H1 (cell line): Measurements from ENCODE around the gene SPIB. TPM values are rescaled to one million over a fixed set of nuclear protein-coding genes. Genes with fewer than 3 reads are reported as not detected.

ENCODE experiments used
- CTCF ChIA-PET: fragments of 300-600 bp; sonication (Branson Sonifier 250); formaldehyde crosslinking; loops from one replicate; lab custom pipeline; 2021; ENCODE audit not compliant: partially characterized antibody; lab: Charles Lee
- POLR2A ChIA-PET: fragments of 300-600 bp; sonication (Branson Sonifier 250); formaldehyde crosslinking; loops from one replicate; lab custom pipeline; 2021; ENCODE audit warnings: inconsistent platforms; ENCODE audit not compliant: partially characterized antibody; lab: Charles Lee
- DNase-seq, 2 experiments: peaks; one replicate each; pipeline versions ENCODE4 v3.0.0 to v3.0.0-alpha.2; 2010 to 2022; ENCODE audit warnings: low spot score in 2 of 2, low read depth in 1 of 2, mixed read lengths in 1 of 2
- FAIRE-seq: peaks from 2 replicates; lab custom pipeline; 2011; peaks lifted over from hg19 to GRCh38; lab: Jason Lieb, UNC
- H2AFZ ChIP-seq: 2 replicates; pipeline ENCODE4 v1.8.1; 2012; ENCODE audit warnings: low read length, inconsistent platforms
- H2AK5ac ChIP-seq: 2 replicates; pipeline ENCODE4 v1.6.1; 2013; ENCODE audit warnings: low read depth, low read length
- H2BK120ac ChIP-seq: replicated peaks from 2 replicates; pipeline ENCODE3; 2013; ENCODE audit warnings: low read depth, low read length, inconsistent platforms
- H2BK12ac ChIP-seq: 2 replicates; pipeline ENCODE4 v1.6.1; 2013; ENCODE audit warnings: low read depth, low read length
- H2BK15ac ChIP-seq: 2 replicates; pipeline ENCODE4 v1.6.1; 2013; ENCODE audit warnings: low read length
- H2BK20ac ChIP-seq: 2 replicates; pipeline ENCODE4 v1.6.1; 2013; ENCODE audit warnings: low read length
- H2BK5ac ChIP-seq: 2 replicates; pipeline ENCODE4 v1.6.1; 2013; ENCODE audit warnings: low read depth, low read length
- H3K14ac ChIP-seq: 2 replicates; pipeline ENCODE4 v1.6.1; 2013; ENCODE audit warnings: inconsistent platforms; ENCODE audit not compliant: insufficient read length
- H3K18ac ChIP-seq: 2 replicates; pipeline ENCODE4 v1.6.1; 2013; ENCODE audit warnings: low read length; ENCODE audit errors: extremely low read depth
- H3K23ac ChIP-seq: 2 replicates; pipeline ENCODE4 v1.6.1; 2013; ENCODE audit warnings: inconsistent platforms; ENCODE audit not compliant: insufficient read length
- H3K23me2 ChIP-seq: 2 replicates; pipeline ENCODE4 v1.6.1; 2013; ENCODE audit warnings: low read depth, low read length
- H3K27ac ChIP-seq: 2 replicates; pipeline ENCODE4 v1.6.1; 2011; ENCODE audit warnings: low read depth, low read length, inconsistent platforms
- H3K27me3 ChIP-seq, 4 experiments: replicated peaks in 1 of 4; 1 replicate in 1 of 4; 2 replicates in 3 of 4; pipeline versions ENCODE4 v1.6.1 to v1.8.1; 2011 to 2013; ENCODE audit warnings: low read length in 3 of 4, mild to moderate bottlenecking in 3 of 4, inconsistent platforms in 2 of 4, mixed read lengths in 2 of 4, moderate library complexity in 1 of 4; ENCODE audit not compliant: control insufficient read depth in 3 of 4, insufficient read depth in 3 of 4; ENCODE audit errors: extremely low read depth in 1 of 4
- H3K36me3 ChIP-seq, 4 experiments: 2 replicates each; pipeline versions ENCODE4 v1.6.1 to v1.8.1; 2011 to 2013; ENCODE audit warnings: mild to moderate bottlenecking in 4 of 4, low read length in 3 of 4, moderate library complexity in 2 of 4, control low read depth in 1 of 4, inconsistent platforms in 1 of 4; ENCODE audit not compliant: insufficient read depth in 4 of 4, control insufficient read depth in 2 of 4
- H3K4ac ChIP-seq: replicated peaks from 2 replicates; pipeline ENCODE3; 2013; ENCODE audit warnings: low read length, low read depth, mixed read lengths, inconsistent platforms; ENCODE audit not compliant: insufficient read length
- H3K4me1 ChIP-seq, 4 experiments: replicated peaks in 1 of 4; 1 replicate in 1 of 4; 2 replicates in 3 of 4; pipeline versions ENCODE4 v1.6.1 to v1.8.1; 2011 to 2013; ENCODE audit warnings: low read length in 3 of 4, inconsistent platforms in 2 of 4, mixed read lengths in 1 of 4; ENCODE audit not compliant: insufficient read depth in 4 of 4, control insufficient read depth in 3 of 4
- H3K4me2 ChIP-seq, 2 experiments: 2 replicates each; pipeline versions ENCODE4 v1.6.1 to v1.8.1; 2011 to 2013; ENCODE audit warnings: low read depth in 2 of 2, low read length in 2 of 2, control low read depth in 1 of 2, inconsistent platforms in 1 of 2, mild to moderate bottlenecking in 1 of 2; ENCODE audit not compliant: insufficient read depth in 1 of 2
- H3K4me3 ChIP-seq, 4 experiments: fragments of 200-600, 300-600 bp in 1 of 4; sonication (generic), shearing (Covaris generic), sonication (Bioruptor Twin) in 1 of 4; 2 replicates each; pipeline versions ENCODE4 v1.5.1 to v1.8.1; 2011 to 2016; ENCODE audit warnings: low read length in 4 of 4, low read depth in 3 of 4, control low read depth in 2 of 4, inconsistent platforms in 2 of 4, mild to moderate bottlenecking in 2 of 4, mixed read lengths in 1 of 4, moderate library complexity in 1 of 4; ENCODE audit not compliant: insufficient read depth in 2 of 4; ENCODE audit errors: extremely low read depth in 1 of 4
- H3K56ac ChIP-seq: replicated peaks from 2 replicates; pipeline ENCODE3; 2013; ENCODE audit warnings: low read depth, mild to moderate bottlenecking, mixed read lengths, low read length, inconsistent platforms; ENCODE audit not compliant: insufficient read length
- H3K79me1 ChIP-seq: 2 replicates; pipeline ENCODE4 v1.6.1; 2013; ENCODE audit warnings: low read depth, low read length, control low read depth
- H3K79me2 ChIP-seq, 2 experiments: 2 replicates each; pipeline versions ENCODE4 v1.6.1 to v1.8.1; 2012 to 2013; ENCODE audit warnings: low read length in 2 of 2, mild to moderate bottlenecking in 2 of 2, inconsistent platforms in 1 of 2; ENCODE audit not compliant: insufficient read depth in 2 of 2, control insufficient read depth in 1 of 2
- H3K9ac ChIP-seq, 4 experiments: replicated peaks in 1 of 4; 1 replicate in 1 of 4; 2 replicates in 3 of 4; pipeline versions ENCODE4 v1.6.1 to v1.8.1; 2011 to 2013; ENCODE audit warnings: low read depth in 3 of 4, low read length in 3 of 4, control low read depth in 2 of 4, mild to moderate bottlenecking in 2 of 4, moderate library complexity in 2 of 4, inconsistent platforms in 1 of 4; ENCODE audit errors: extremely low read depth in 1 of 4
- H3K9me3 ChIP-seq, 2 experiments: 2 replicates each; pipeline versions ENCODE4 v1.6.1 to v1.8.1; 2012 to 2013; ENCODE audit warnings: mild to moderate bottlenecking in 2 of 2, moderate library complexity in 2 of 2, control low read depth in 1 of 2, inconsistent platforms in 1 of 2, low read depth in 1 of 2, low read length in 1 of 2, mixed read lengths in 1 of 2; ENCODE audit not compliant: insufficient read depth in 2 of 2
- H4K20me1 ChIP-seq, 2 experiments: replicated peaks in 1 of 2; 2 replicates each; pipeline versions ENCODE3 to v1.8.1; 2011 to 2013; ENCODE audit warnings: inconsistent platforms in 2 of 2, low read length in 2 of 2, mild to moderate bottlenecking in 1 of 2; ENCODE audit not compliant: insufficient read depth in 2 of 2, control insufficient read depth in 1 of 2
- H4K5ac ChIP-seq: 2 replicates; pipeline ENCODE4 v1.6.1; 2013; ENCODE audit warnings: low read length, low read depth, mixed read lengths, inconsistent platforms; ENCODE audit not compliant: insufficient read length
- H4K8ac ChIP-seq: 2 replicates; pipeline ENCODE4 v1.8.0; 2013; ENCODE audit warnings: mild to moderate bottlenecking, moderate library complexity, low read length, inconsistent platforms; ENCODE audit not compliant: insufficient read depth; ENCODE audit errors: extremely low read depth
- H4K91ac ChIP-seq: replicated peaks from 2 replicates; pipeline ENCODE3; 2013; ENCODE audit warnings: low read length, mixed read lengths, inconsistent platforms; ENCODE audit not compliant: insufficient read length
- HDAC2 ChIP-seq, 2 experiments: fragments of 300-600 bp in 1 of 2; sonication (generic) in 1 of 2; IDR thresholded peaks; 2 replicates each; pipeline ENCODE4 v1.6.1; 2011 to 2012; ENCODE audit warnings: low read depth in 2 of 2, low read length in 2 of 2, mild to moderate bottlenecking in 2 of 2, moderate library complexity in 2 of 2, borderline replicate concordance in 1 of 2, inconsistent platforms in 1 of 2
- HDAC6 ChIP-seq: IDR thresholded peaks from one replicate; pipeline ENCODE4 v1.7.1; 2012; ENCODE audit warnings: low read depth, mild to moderate bottlenecking, inconsistent platforms, low read length, moderate library complexity
- MAFK ChIP-seq: IDR thresholded peaks from 2 replicates; pipeline ENCODE4 v1.6.1; 2012; ENCODE audit warnings: low read depth, mild to moderate bottlenecking, improper control_type of control experiment, low read length
- POLR2A ChIP-seq, 2 experiments: IDR thresholded peaks; 1 replicate in 1 of 2; 2 replicates in 1 of 2; pipeline ENCODE4 v1.6.1; 2011; ENCODE audit warnings: low read depth in 2 of 2, low read length in 2 of 2, mild to moderate bottlenecking in 2 of 2; ENCODE audit errors: control extremely low read depth in 1 of 2
- POLR2AphosphoS5 ChIP-seq: IDR thresholded peaks from 2 replicates; pipeline ENCODE4 v1.6.1; 2011; ENCODE audit warnings: low read depth, low read length
- SIN3A ChIP-seq, 2 experiments: IDR thresholded peaks in 1 of 2; conservative IDR thresholded peaks in 1 of 2; 2 replicates each; pipeline ENCODE4 v1.6.1; 2011 to 2012; ENCODE audit warnings: low read length in 2 of 2, improper control_type of control experiment in 1 of 2, low read depth in 1 of 2, mild to moderate bottlenecking in 1 of 2
- SIRT6 ChIP-seq: IDR thresholded peaks from one replicate; pipeline ENCODE4 v1.7.1; 2012; ENCODE audit warnings: low read length, inconsistent platforms
- SP4 ChIP-seq: IDR thresholded peaks from 2 replicates; pipeline ENCODE4 v1.6.1; 2012; ENCODE audit warnings: low read length, inconsistent platforms
- ZNF274 ChIP-seq: IDR thresholded peaks from 2 replicates; pipeline ENCODE4 v1.7.0; 2012; ENCODE audit warnings: low read length, borderline replicate concordance; ENCODE audit errors: extremely low read depth
- WGBS, 2 experiments: shearing (Covaris generic) in 1 of 2; methylation state at CpG; one replicate each; pipeline versions ENCODE4 v1.1.6 to v1.1.7; 2013 to 2015; ENCODE audit warnings: low lambda C conversion rate in 2 of 2, mixed read lengths in 2 of 2, inconsistent platforms in 1 of 2, low coverage in 1 of 2, missing lambda C conversion rate in 1 of 2; ENCODE audit not compliant: insufficient replicate concordance in 2 of 2, insufficient coverage in 1 of 2, insufficient read length in 1 of 2; ENCODE audit errors: extremely low coverage in 1 of 2, missing lambda C conversion rate in 1 of 2; 5-methylcytosine and 5-hydroxymethylcytosine counted together
- polyA plus RNA-seq, 7 experiments: library from polyadenylated mRNA; depleted of rRNA in 3 of 7; stranded (reverse) in 5 of 7; unstranded in 2 of 7; fragments of >200 nt in 5 of 7; fragments of 200-250 nt in 2 of 7; gene quantifications; 1 replicate in 5 of 7; 2 replicates in 1 of 7; 4 replicates in 1 of 7; pipeline versions ENCODE4 v1.2.1 to v1.2.3, GENCODE V29; 2011 to 2013; ENCODE audit warnings: missing spikeins in 2 of 7, mixed read lengths in 2 of 7
- total RNA-seq: library from RNA; stranded (reverse); fragmentation: NEBNext Ultra II Directional; extraction: Animal tissue kit (Norgen Biotek cat#: 25700); gene quantifications from 2 replicates; pipeline ENCODE4 v1.2.1, GENCODE V29; 2021
- TF ChIP-seq, protein P1 (sequence below): IDR thresholded peaks from 2 replicates; pipeline ENCODE4 v1.6.1; 2012; ENCODE audit warnings: inconsistent platforms
- TF ChIP-seq, protein P2 (sequence below): IDR thresholded peaks from 2 replicates; pipeline ENCODE4 v1.6.1; 2011; ENCODE audit warnings: low read depth, mild to moderate bottlenecking, low read length; ENCODE audit not compliant: insufficient read depth

SPIB gene
- total and polyA plus RNA-seq, 2 of the 8 experiments (the other 6 are each of a cell fraction or from before 2014, with no cell fraction given), result 11.1 to 17.4 TPM

DNA sequence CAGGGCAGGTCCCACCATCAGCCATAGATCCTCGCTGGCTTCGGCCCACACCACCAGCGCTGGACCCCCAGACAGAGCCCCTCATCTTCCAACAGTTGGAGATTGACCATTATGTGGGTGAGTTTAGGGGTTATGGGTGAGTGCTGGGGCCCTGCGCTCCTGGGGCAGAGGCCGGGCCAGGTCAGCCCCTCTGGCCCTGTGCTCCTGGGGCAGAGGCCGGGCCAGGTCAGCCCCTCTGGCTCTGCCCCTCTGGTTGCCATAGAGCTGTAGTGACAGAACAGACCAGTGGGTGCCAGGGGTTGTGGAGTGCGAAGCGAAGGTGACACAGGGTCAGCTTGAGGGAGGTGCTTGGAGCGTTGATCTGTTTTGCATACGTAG is 19.4 kb upstream of the SPIB start:
- Histone ChIP-seq H2AFZ (no peak overlapping the region), H4K20me1 (peaks cover 1 to 3% of the 10 kb centered on the region in 2 experiments), H2BK5ac (no peak overlapping the region), H3K27ac (no peak overlapping the region), H3K9me3 (no peaks in the 10 kb centered on the region), H3K79me1 (peaks cover 3% of the 10 kb centered on the region; the same call in 1 of the 2 replicates), H3K23me2 (no peaks in the 10 kb centered on the region), H2AK5ac (no peak overlapping the region), H3K4me2 (no peak overlapping the region), H4K5ac (no peak overlapping the region), H3K4me3 (no peak overlapping the region), H2BK20ac (no peak overlapping the region), H3K18ac (no peak overlapping the region), H3K79me2 (peaks cover 0 to 9% of the 10 kb centered on the region in 2 experiments; a peak in 2 of 4 replicates), H2BK120ac (no peak overlapping the region), H3K27me3 (no peaks in the 10 kb centered on the region), H4K8ac (no peak overlapping the region), H3K36me3 (peaks cover 6 to 29% (median 17%) of the 10 kb centered on the region in 4 experiments), H3K14ac (no peak overlapping the region), H3K4me1 (no peaks in the 10 kb centered on the region), H3K4ac (no peak overlapping the region), H2BK15ac (no peak overlapping the region), H3K56ac (no peak overlapping the region), H2BK12ac (no peak overlapping the region), H3K23ac (no peak overlapping the region), H4K91ac (no peak overlapping the region), H3K9ac (no peak overlapping the region)
- DNase-seq, result no peak
- POLR2A ChIA-PET, result interaction anchor here (0.7 to 1.4 kb wide), 6 partner anchors 10 to 85 kb away, joined by 3 to 5 read pairs (median 3); no protein-coding TSS in a partner anchor
- FAIRE-seq, result no peak
- 94% methylated on average over 10 of the region's 10 CpGs; no CpG with 5 or more reads in 1 of the 2 experiments for whole genome bisulfite sequencing, 2 experiments
- CTCF ChIA-PET, result interaction anchor here (0.9 to 1.7 kb wide), 4 partner anchors 15 to 66 kb away, joined by 3 to 7 read pairs (median 4); partner anchors contain the start of gene POLD1
- no peak for TF ChIP-seq POLR2AphosphoS5
- TF ChIP-seq HDAC2 (IDR thresholded peaks at IDR 0.05; ENCODE audit: borderline replicate concordance in 1 of 2, low read depth in 2 of 2, low read length in 2 of 2), result no peak
- TF ChIP-seq, protein P1, sequence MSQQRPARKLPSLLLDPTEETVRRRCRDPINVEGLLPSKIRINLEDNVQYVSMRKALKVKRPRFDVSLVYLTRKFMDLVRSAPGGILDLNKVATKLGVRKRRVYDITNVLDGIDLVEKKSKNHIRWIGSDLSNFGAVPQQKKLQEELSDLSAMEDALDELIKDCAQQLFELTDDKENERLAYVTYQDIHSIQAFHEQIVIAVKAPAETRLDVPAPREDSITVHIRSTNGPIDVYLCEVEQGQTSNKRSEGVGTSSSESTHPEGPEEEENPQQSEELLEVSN, result no peak
- TF ChIP-seq, protein P2, sequence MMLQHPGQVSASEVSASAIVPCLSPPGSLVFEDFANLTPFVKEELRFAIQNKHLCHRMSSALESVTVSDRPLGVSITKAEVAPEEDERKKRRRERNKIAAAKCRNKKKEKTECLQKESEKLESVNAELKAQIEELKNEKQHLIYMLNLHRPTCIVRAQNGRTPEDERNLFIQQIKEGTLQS, result no peak
- no peak for TF ChIP-seq SIN3A (conservative IDR thresholded peaks at IDR 0.05 in 1 of 2, IDR thresholded peaks at IDR 0.05 in 1 of 2; ENCODE audit: low read depth in 1 of 2, low read length in 2 of 2)
- no peak for TF ChIP-seq SIRT6
- no peak for TF ChIP-seq POLR2A (IDR thresholded peaks at IDR 0.05; ENCODE audit: control extremely low read depth in 1 of 2, low read depth in 2 of 2, low read length in 2 of 2)
- no peak for TF ChIP-seq ZNF274
- no peak for TF ChIP-seq HDAC6
- no peak for TF ChIP-seq MAFK
- TF ChIP-seq SP4, result no peak
